ENCODE results near the gene PRKG1.

GRCh38 chr10:51699145-51699474 lies 624.8 kb downstream of the PRKG1 start:
- TF ChIP-seq CTCF (IDR thresholded peaks at IDR 0.05) (no peak), EZH2 (IDR thresholded peaks at IDR 0.05; ENCODE audit: borderline replicate concordance, insufficient read depth, low read depth, low read length, poor library complexity, severe bottlenecking) (no peak)

Data from B cell (primary cell).